Measurements from ENCODE around the gene FREM3. TPM values are rescaled to one million over a fixed set of nuclear protein-coding genes. Genes with fewer than 3 reads are reported as not detected.

Gene FREM3
- polyA plus RNA-seq, 1 of the 3 experiments (the other 2 are of a cell fraction) = 0.03 TPM

- Histone ChIP-seq H3K9ac (no peak overlapping the region), H3K9me2 (no peaks in the 10 kb centered on the region), H3K27ac (ENCODE audit: low read depth in 2 of 2, low read length in 1 of 2) (no peak overlapping the region), H3K4me2 (no peak overlapping the region), H3K36me3 (replicated peaks in 1 of 2; ENCODE audit: control insufficient read depth in 1 of 2, insufficient read depth in 2 of 2, low read length in 1 of 2) (no peaks in the 10 kb centered on the region), H4K20me1 (ENCODE audit: insufficient read depth) (no peaks in the 10 kb centered on the region), H3K4me1 (ENCODE audit: control insufficient read depth in 1 of 2, insufficient read depth in 2 of 2, low read depth in 1 of 2, low read length in 1 of 2) (peaks cover 0 to 9% of the 10 kb centered on the region in 2 experiments; a peak in 2 of 4 replicates), H3K27me3 (ENCODE audit: insufficient read depth) (no peaks in the 10 kb centered on the region), H2AFZ (ENCODE audit: low read depth) (peak overlapping the region; percentile 47; the same call in 1 of the 2 replicates), H3F3A (replicated peaks; ENCODE audit: insufficient read depth) (peaks cover 17% of the 10 kb centered on the region), H3K4me3 (ENCODE audit: low read depth in 2 of 2, low read length in 1 of 2) (no peak overlapping the region), H3K9me3 (no peaks in the 10 kb centered on the region), H3K79me2 (ENCODE audit: insufficient read depth) (no peaks in the 10 kb centered on the region)
- 73% methylated on average over 9 of the region's 9 CpGs for WGBS (ENCODE audit: low lambda C conversion rate)
- TF ChIP-seq FOSL2 (IDR thresholded peaks at IDR 0.05; ENCODE audit: borderline replicate concordance, low read depth) (no peak), TAF1 (IDR thresholded peaks at IDR 0.05; ENCODE audit: borderline replicate concordance, low read depth, low read length) (no peak), ELF1 (IDR thresholded peaks at IDR 0.05) (no peak), RFX5 (IDR thresholded peaks at IDR 0.05; ENCODE audit: low read length) (no peak), NFIC (IDR thresholded peaks at IDR 0.05; ENCODE audit: borderline replicate concordance) (no peak), FOXJ3 (CRISPR knock-in tag; IDR thresholded peaks at IDR 0.05) (no peak), POLR2AphosphoS5 (IDR thresholded peaks at IDR 0.05; ENCODE audit: low read depth, low read length) (no peak), EP300 (IDR thresholded peaks at IDR 0.05; ENCODE audit: borderline replicate concordance in 1 of 2, low read depth in 1 of 2, low read length in 1 of 2) (no peak), GATA2 (CRISPR knock-in tag; IDR thresholded peaks at IDR 0.05) (no peak), USF1 (IDR thresholded peaks at IDR 0.05; ENCODE audit: borderline replicate concordance, low read depth) (no peak), TEAD4 (IDR thresholded peaks at IDR 0.05; ENCODE audit: borderline replicate concordance, insufficient read depth) (no peak)
- TF ChIP-seq, protein P1, sequence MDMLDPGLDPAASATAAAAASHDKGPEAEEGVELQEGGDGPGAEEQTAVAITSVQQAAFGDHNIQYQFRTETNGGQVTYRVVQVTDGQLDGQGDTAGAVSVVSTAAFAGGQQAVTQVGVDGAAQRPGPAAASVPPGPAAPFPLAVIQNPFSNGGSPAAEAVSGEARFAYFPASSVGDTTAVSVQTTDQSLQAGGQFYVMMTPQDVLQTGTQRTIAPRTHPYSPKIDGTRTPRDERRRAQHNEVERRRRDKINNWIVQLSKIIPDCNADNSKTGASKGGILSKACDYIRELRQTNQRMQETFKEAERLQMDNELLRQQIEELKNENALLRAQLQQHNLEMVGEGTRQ (IDR thresholded peaks at IDR 0.05; ENCODE audit: borderline replicate concordance, low read depth, low read length) = no peak
- TF ChIP-seq, protein P2, sequence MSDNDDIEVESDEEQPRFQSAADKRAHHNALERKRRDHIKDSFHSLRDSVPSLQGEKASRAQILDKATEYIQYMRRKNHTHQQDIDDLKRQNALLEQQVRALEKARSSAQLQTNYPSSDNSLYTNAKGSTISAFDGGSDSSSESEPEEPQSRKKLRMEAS (IDR thresholded peaks at IDR 0.05; ENCODE audit: low read depth) = no peak
- CTCF ChIA-PET = no interaction called here
- POLR2A ChIA-PET = no interaction called here
- DNase-seq = no peak
These were observed 31.4 kb downstream of the FREM3 start for GRCh38 chr4:143668930-143669552.

DNA sequence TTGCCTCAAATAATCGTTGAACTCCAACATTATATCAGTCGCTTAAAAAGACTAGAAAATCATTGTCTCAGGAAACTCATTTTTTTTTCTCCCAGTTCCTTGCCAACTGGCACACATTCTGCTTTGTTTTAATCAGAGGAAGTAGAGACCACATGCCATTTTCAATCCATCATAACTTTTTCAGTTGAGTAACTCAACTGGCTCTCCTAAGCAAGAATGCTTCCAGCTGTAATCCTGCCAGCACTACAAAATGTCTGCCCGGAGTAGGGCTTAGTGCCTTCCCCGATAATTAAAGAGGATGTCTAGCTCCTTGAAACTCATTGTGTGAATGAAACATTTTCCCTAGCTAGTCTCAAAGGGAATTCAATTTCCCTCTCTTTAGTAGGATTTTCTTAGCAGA lies 33.0 kb downstream of the FREM3 start:
- DNase-seq = peak; percentile 9
- no peak overlapping the region for H3K9ac ChIP-seq
- no peaks in the 10 kb centered on the region for H3K9me3 ChIP-seq
- H3K4me3 ChIP-seq (ENCODE audit: low read depth in 2 of 2, low read length in 1 of 2) = no peak overlapping the region
- POLR2A ChIA-PET = no interaction called here
- peak overlapping the region; percentile 42; the same call in 1 of the 2 replicates for H3K4me2 ChIP-seq
- CTCF ChIA-PET = no interaction called here
- H3F3A ChIP-seq (replicated peaks; ENCODE audit: insufficient read depth) = peaks cover 17% of the 10 kb centered on the region
- H2AFZ ChIP-seq (ENCODE audit: low read depth) = peak overlapping the region; percentile 75; the same call in 1 of the 2 replicates
- H3K9me2 ChIP-seq = no peaks in the 10 kb centered on the region
- no peaks in the 10 kb centered on the region for H4K20me1 ChIP-seq (ENCODE audit: insufficient read depth)
- peaks cover 0 to 9% of the 10 kb centered on the region in 2 experiments; a peak in 2 of 4 replicates for H3K4me1 ChIP-seq (ENCODE audit: control insufficient read depth in 1 of 2, insufficient read depth in 2 of 2, low read depth in 1 of 2, low read length in 1 of 2)
- no peaks in the 10 kb centered on the region for H3K27me3 ChIP-seq (ENCODE audit: insufficient read depth)
- WGBS (ENCODE audit: low lambda C conversion rate) = 18% methylated on average over 4 of the region's 4 CpGs
- H3K27ac ChIP-seq (ENCODE audit: low read depth in 2 of 2, low read length in 1 of 2) = peak overlapping the region; percentile 47 to 67; a peak in 3 of 4 replicates
- no peaks in the 10 kb centered on the region for H3K36me3 ChIP-seq (replicated peaks in 1 of 2; ENCODE audit: control insufficient read depth in 1 of 2, insufficient read depth in 2 of 2, low read length in 1 of 2)
- H3K79me2 ChIP-seq (ENCODE audit: insufficient read depth) = no peaks in the 10 kb centered on the region
- TF ChIP-seq, protein P3, sequence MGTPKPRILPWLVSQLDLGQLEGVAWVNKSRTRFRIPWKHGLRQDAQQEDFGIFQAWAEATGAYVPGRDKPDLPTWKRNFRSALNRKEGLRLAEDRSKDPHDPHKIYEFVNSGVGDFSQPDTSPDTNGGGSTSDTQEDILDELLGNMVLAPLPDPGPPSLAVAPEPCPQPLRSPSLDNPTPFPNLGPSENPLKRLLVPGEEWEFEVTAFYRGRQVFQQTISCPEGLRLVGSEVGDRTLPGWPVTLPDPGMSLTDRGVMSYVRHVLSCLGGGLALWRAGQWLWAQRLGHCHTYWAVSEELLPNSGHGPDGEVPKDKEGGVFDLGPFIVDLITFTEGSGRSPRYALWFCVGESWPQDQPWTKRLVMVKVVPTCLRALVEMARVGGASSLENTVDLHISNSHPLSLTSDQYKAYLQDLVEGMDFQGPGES (IDR thresholded peaks at IDR 0.05; ENCODE audit: low read depth, low read length) = no peak
- TF ChIP-seq FOXJ3 (CRISPR knock-in tag; IDR thresholded peaks at IDR 0.05) = no peak
- TF ChIP-seq FOSL2 (IDR thresholded peaks at IDR 0.05; ENCODE audit: borderline replicate concordance, low read depth) = peak; percentile 49
- TF ChIP-seq, protein P4, sequence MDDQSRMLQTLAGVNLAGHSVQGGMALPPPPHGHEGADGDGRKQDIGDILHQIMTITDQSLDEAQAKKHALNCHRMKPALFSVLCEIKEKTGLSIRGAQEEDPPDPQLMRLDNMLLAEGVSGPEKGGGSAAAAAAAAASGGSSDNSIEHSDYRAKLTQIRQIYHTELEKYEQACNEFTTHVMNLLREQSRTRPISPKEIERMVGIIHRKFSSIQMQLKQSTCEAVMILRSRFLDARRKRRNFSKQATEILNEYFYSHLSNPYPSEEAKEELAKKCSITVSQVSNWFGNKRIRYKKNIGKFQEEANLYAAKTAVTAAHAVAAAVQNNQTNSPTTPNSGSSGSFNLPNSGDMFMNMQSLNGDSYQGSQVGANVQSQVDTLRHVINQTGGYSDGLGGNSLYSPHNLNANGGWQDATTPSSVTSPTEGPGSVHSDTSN (IDR thresholded peaks at IDR 0.05) = peak; percentile 95
- TF ChIP-seq, protein P2 (IDR thresholded peaks at IDR 0.05; ENCODE audit: low read depth) = peak; percentile 37; the same call in 1 of the 2 replicates
- peak; percentile 75 for TF ChIP-seq YY1 (IDR thresholded peaks at IDR 0.05; ENCODE audit: low read depth)
- TF ChIP-seq MXI1 (IDR thresholded peaks at IDR 0.05; ENCODE audit: low read depth, low read length) = no peak
- TF ChIP-seq NFIC (IDR thresholded peaks at IDR 0.05; ENCODE audit: borderline replicate concordance) = peak; percentile 99
- TF ChIP-seq, protein P1 (IDR thresholded peaks at IDR 0.05; ENCODE audit: borderline replicate concordance, low read depth, low read length) = no peak
- peak; percentile 67; the same call in 1 of the 2 replicates for TF ChIP-seq JUND (IDR thresholded peaks at IDR 0.05)
- TF ChIP-seq TEAD4 (IDR thresholded peaks at IDR 0.05; ENCODE audit: borderline replicate concordance, insufficient read depth) = peak; percentile 60; the same call in 1 of the 2 replicates
- TF ChIP-seq CHD2 (IDR thresholded peaks at IDR 0.05; ENCODE audit: low read length, partially characterized antibody) = no peak
- 0 out of 2 replicates have a peak, but pooled peaks have one; percentile 18 for TF ChIP-seq USF1 (IDR thresholded peaks at IDR 0.05; ENCODE audit: borderline replicate concordance, low read depth)
- no peak for TF ChIP-seq TAF1 (IDR thresholded peaks at IDR 0.05; ENCODE audit: borderline replicate concordance, low read depth, low read length)

Measured in SK-N-SH (cell line).